Measurements from ENCODE around the gene BICDL1.

The BICDL1 gene

GRCh38 chr12:120103044-120103338 lies 114.0 kb downstream of the BICDL1 start:
- DNase-seq = no peak

DNA sequence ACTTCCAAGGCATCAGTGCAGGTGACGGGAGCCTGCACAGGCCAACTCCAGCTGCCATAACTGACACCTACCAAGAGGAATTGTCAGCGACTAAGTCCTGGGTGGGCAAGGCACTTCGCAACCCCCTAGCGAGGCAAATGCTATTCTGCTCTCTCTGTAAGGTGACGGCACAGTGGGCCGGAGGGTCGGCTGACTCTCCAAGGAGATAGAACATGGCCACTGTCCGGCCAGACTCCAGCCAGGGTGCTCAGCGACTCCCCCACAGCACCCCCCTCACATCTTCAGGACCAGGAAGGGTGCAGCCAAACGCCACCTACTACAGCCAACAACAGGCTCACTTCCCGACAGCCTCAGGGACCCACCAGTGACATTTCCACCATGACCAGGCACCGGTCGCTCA lies 114.3 kb downstream of the BICDL1 start:
- no peak for DNase-seq

GRCh38 chr12:120106151-120106550 lies 117.1 kb downstream of the BICDL1 start:
- no peak for DNase-seq

DNA sequence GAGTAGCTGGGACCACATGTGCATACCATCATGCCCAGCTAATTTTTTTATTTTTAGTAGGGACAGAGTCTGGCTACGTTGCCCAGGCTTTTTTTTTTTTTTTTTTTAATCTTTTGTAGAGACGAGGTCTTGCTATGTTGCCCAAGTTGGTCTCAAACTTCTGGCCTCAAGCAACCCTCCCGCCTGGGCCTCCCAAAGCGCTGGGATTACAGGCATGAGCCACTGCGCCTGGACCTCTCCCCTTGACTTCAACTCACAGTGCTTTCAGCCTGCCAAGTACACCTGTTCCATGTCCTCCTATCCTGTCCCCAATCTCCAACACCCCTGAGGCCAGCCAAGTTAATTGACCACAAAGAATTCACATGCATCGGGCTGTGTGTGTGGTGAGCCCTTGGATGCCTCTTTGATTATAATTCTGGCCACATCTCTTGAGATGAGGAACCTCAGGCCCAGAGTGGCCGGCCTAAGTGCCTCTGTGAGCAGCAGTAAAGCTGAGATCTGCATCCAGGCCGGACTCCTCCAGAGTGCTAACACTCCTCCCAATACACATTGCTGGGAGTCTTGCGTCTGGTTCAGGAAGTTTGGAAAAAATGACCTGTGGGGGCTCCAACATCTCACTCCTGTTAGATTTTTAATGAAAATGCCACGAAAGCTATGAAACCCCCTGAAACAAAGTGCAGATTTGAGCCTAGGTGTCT lies 120.7 kb downstream of the BICDL1 start:
- no peak for DNase-seq

- DNase-seq = no peak
Observed at GRCh38 chr12:120110550-120111501, 121.8 kb downstream of the BICDL1 start.

GRCh38 chr12:120115066-120115465 lies 126.0 kb downstream of the BICDL1 start:
- no peak for DNase-seq

DNA sequence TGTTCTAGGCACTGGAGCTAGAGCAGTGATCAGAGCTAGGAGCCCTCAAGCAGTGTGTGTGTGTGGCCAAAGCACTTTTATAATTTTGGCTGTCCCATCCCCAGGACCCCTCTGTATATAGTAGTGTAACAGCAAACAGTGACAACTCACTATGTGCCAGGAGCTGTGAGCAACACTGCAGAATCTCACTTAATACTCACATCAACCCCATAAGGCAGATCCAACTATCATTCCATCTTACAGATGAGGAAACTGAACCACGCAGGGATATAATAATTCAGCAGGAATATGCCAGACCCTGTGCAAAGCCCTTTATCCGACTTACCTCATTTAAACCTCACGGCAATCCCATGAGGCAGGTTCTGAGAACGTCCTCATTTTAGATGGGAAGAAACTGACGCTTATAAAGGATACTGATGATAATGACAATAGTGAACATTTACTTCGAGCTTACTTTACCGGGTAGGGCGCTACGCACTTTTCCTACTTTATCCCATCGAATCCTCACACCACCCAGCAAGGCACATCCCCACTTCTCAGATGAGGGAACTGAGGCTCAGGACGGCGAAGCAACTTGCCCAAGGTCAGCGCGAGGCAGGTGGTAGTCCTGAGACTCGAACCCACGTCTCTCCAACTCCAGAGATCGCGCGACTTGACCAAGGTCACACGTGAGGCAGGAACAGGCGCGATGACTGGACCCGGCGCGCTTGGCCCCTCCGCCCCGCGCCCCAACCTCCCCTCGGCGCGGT lies 126.8 kb downstream of the BICDL1 start:
- peak in 1 of 2 experiments; percentile 37 for DNase-seq

GRCh38 chr12:120116441-120116791 lies 127.4 kb downstream of the BICDL1 start, which contains the start of gene RAB35:
Gene RAB35, minus strand, starts transcription at chr12:120116753. Its CDS starts 103 bp downstream, at chr12:120116650.
- DNase-seq = no peak

DNA sequence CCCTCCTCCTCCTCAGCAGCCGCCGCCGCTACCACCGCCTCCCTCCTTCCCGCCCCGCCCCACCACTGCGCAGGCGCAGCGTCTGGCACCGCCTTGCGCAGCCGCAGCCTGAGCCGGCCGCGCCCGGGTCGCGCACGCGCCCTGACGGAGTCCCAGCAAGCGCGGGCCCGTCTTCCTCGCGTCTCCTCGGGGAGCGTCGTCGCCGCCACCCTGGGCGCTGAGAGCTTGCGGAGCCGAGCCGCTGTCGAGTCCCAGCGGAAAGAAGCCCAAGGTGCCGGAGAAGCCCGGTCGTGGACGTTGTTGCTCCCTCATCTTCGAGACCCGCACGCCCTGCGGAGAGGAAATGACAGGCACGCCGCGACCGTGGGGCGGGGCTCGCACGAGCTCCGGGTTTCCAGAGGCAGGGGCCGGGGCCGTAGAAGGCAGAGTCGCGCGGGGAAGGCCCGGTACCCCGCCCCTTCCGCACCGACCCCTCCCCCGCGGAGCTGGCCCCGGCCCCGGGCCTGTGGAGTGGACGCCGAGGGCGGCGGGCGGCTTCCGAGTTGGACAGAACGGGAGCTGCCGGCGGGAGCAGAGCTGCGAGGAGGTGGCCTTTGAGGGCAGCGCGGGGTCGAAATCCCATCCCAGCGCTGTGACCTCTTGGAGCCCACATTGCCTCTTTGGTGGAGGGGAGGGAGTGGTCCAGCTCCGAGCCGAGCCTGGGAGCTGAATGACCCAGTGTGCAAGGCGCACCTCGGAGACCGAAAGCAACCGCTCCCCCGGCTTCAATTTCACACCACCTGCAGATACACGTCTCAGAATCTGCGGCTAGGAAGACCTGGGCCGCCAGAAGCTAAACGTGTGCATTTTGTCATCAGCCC lies 128.0 kb downstream of the BICDL1 start:
- DNase-seq = peak; percentile 78 to 88

GRCh38 chr12:120117961-120118320 lies 128.9 kb downstream of the BICDL1 start:
- no peak for DNase-seq

GRCh38 chr12:120118321-120119061 lies 129.5 kb downstream of the BICDL1 start:
- DNase-seq = no peak

GRCh38 chr12:120119271-120119973 lies 130.4 kb downstream of the BICDL1 start:
- DNase-seq = no peak

DNA sequence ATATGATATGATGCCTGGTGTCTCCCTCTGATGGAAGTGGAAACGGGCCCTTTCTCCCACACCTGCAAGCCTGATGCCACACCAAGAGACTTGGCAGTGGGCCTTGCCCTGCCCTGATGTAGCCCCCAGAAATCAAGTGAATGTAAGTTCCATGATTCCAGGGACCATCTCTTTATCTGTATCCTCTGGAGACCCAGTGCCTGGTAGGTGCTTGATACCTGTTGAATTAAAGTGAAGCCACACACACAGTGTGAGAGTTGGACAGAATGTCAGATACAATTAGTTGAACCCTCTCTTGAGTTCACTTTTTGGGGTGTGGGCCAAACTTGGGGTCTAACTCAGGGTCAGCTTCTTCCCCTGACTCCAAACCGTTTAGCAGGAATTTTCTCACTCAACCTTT lies 132.3 kb downstream of the BICDL1 start:
- DNase-seq = no peak

GRCh38 chr12:120121766-120122293 lies 132.8 kb downstream of the BICDL1 start:
- DNase-seq = no peak

GRCh38 chr12:120125029-120125428 lies 136.0 kb downstream of the BICDL1 start:
- no peak for DNase-seq

DNA sequence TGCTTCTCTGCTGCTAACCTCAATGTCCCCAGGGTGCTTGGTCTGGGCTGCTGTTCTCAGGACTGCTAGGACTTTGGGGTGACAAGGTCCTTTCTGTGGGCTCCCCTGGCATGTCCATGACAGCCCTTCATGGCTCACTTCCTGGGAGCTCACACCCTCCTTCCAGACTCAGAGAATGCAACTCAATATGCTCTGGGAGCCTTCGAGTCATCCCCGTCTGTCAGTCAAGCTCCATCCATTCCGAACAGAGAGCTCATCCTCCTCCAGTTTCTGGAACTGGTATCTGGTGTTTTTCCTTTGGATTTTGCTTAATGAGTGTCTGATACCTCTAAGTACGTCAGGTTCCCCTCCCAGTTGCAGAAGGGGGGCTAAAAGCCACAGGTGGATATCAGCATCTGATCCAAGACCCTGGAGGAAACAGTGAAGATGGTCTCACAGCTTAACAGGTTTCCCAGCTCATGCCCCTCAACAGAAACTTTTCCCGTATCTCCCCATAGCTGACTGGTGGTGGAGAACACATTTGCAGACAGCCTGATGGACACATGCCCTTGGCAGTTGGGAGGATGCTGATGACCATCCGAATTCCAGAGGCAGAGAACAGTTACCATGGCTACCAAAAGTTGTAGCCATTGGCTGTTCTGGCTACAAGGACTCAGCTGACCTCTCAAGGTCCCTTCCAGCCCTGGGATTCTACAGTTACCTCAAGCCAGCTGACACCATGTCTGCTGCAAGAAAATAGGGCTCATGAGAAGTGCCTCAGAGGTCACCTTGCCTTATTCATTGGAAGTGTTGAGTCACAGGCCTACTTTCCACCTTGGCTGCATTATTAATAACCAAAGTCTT lies 137.0 kb downstream of the BICDL1 start:
- no peak for DNase-seq

DNA sequence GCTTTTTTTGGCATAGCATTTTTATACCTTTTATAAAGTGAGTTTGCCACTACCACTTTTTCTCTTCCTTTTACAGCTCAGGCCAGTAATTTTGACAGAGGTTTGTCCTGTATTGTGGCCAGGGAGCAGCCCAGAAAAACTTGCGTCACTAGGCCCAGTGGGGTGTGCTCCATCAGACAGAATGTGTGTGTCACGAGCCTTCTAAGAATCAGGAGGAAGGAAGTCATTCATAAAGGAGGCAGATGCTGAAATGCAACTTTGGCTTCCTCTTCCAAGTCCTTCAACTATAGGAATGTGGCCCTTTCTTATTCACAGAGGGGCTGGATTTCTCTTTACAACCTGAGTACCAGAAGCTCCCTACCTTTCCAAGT lies 137.6 kb downstream of the BICDL1 start:
- no peak for DNase-seq

- no peak for DNase-seq
Observed at GRCh38 chr12:120130011-120130410, 141.0 kb downstream of the BICDL1 start.

- DNase-seq = no peak
Observed at GRCh38 chr12:120131116-120131515, 142.1 kb downstream of the BICDL1 start.
